ENCODE results near the gene NDUFB10.

The NDUFB10 gene

DNA sequence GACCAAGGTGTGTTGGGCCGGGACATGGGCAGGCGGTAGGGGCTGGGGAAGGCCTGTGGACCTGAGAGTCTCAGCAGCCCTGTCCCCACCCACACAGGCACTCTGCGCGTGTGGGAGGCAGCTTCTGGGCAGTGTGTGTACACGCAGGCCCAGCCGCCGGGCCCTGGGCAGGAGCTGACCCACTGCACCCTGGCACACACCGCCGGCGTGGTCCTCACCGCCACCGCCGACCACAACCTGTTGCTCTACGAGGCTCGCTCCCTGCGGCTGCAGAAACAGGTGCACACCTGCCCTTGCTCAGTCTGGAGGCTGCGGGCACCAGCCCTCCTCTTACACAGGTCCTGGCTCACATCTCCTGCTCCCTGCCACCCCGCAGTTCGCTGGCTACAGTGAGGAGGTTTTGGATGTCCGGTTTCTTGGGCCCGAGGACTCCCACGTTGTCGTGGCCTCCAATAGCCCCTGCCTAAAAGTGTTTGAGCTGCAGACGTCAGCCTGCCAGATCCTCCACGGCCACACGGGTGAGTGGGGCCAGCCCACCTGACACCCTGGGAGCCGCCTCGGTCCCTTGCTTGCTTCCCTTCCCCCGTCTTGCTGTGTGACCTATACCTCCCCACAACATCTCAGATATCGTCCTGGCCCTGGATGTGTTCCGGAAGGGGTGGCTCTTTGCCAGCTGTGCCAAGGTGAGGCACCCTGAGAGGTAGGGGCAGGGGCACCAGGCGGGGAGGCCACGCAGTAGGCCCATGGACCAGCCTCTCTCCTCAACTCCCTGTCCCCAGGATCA lies 16.3 kb downstream of the NDUFB10 start:
- TF ChIP-seq, protein P1, sequence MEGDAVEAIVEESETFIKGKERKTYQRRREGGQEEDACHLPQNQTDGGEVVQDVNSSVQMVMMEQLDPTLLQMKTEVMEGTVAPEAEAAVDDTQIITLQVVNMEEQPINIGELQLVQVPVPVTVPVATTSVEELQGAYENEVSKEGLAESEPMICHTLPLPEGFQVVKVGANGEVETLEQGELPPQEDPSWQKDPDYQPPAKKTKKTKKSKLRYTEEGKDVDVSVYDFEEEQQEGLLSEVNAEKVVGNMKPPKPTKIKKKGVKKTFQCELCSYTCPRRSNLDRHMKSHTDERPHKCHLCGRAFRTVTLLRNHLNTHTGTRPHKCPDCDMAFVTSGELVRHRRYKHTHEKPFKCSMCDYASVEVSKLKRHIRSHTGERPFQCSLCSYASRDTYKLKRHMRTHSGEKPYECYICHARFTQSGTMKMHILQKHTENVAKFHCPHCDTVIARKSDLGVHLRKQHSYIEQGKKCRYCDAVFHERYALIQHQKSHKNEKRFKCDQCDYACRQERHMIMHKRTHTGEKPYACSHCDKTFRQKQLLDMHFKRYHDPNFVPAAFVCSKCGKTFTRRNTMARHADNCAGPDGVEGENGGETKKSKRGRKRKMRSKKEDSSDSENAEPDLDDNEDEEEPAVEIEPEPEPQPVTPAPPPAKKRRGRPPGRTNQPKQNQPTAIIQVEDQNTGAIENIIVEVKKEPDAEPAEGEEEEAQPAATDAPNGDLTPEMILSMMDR (IDR thresholded peaks at IDR 0.05; ENCODE audit: low read depth, low read length) = no peak
- no peak for DNase-seq (ENCODE audit: low read depth in 2 of 2)
- H3K4me3 ChIP-seq (replicated peaks in 1 of 2; ENCODE audit: low read depth in 2 of 2, low read length in 2 of 2) = no peak overlapping the region

DNA sequence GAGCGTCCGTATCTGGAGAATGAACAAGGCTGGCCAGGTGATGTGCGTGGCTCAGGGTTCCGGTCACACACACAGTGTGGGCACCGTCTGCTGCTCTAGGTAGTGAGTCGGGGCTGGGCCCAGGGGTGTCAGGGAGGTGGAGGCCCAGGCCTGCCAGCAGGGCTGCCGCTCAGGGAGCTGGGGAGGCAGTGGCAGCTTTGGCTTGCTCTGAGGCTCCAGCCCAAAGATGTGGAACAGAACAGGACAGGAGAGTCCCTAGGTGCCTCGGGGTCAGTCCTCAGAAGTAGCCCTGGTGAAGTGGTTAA lies 16.8 kb downstream of the NDUFB10 start:
- no peak for DNase-seq (ENCODE audit: low read depth in 2 of 2)
- TF ChIP-seq, protein P1 (IDR thresholded peaks at IDR 0.05; ENCODE audit: low read depth, low read length) = no peak
- no peak overlapping the region for H3K4me3 ChIP-seq (replicated peaks in 1 of 2; ENCODE audit: low read depth in 2 of 2, low read length in 2 of 2)

DNA sequence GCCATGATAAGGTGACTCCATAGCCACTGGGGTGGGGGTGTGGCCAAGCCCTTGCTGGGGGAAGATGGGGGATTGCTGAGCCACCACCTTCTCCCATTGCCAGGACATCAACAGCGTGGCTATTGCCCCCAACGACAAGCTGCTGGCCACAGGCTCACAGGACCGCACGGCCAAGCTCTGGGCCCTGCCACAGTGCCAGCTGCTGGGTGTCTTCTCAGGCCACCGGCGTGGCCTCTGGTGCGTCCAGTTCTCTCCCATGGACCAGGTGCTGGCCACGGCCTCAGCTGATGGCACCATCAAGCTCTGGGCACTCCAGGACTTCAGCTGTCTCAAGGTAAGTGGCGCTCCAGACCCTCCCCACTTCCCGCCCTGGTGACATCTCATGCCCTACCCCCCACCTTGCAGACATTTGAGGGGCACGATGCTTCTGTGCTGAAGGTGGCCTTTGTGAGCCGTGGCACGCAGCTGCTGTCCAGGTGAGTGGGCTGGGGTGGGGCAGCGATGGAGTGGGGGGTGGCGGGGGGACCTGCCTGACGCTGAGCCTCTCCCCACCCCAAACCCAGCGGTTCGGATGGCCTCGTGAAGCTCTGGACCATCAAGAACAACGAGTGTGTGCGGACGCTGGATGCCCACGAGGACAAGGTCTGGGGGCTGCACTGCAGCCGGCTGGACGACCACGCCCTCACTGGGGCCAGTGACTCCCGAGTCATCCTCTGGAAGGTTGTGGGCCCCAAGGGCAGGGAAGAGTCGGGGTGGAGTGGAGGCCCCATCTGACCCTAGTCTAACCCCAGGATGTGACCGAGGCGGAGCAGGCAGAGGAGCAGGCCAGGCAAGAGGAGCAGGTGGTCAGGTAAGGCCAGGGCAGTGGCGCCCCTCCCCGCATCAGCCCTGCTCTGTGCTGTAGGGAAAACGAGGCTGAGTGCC lies 17.9 kb downstream of the NDUFB10 start:
- DNase-seq (ENCODE audit: low read depth in 2 of 2) = no peak
- TF ChIP-seq, protein P1 (IDR thresholded peaks at IDR 0.05; ENCODE audit: low read depth, low read length) = no peak
- no peak overlapping the region for H3K4me3 ChIP-seq (replicated peaks in 1 of 2; ENCODE audit: low read depth in 2 of 2, low read length in 2 of 2)

DNA sequence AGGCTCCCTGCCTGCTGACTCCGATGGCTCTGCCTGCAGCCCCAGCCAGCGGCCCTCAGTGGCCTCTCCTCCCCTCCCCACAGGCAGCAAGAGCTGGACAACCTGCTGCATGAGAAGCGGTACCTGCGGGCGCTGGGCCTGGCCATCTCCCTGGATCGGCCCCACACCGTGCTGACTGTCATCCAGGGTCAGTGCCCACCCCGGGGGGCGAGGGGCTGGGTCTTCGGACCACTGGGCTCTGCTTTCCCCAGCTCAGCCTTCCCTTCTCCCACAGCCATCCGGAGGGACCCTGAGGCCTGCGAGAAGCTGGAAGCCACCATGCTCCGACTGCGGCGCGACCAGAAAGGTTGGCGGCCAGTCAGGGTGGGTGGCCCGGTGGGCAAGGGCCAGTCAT lies 18.5 kb downstream of the NDUFB10 start:
- TF ChIP-seq, protein P1 (IDR thresholded peaks at IDR 0.05; ENCODE audit: low read depth, low read length) = no peak
- no peak overlapping the region for H3K4me3 ChIP-seq (replicated peaks in 1 of 2; ENCODE audit: low read depth in 2 of 2, low read length in 2 of 2)
- DNase-seq (ENCODE audit: low read depth in 2 of 2) = no peak

DNA sequence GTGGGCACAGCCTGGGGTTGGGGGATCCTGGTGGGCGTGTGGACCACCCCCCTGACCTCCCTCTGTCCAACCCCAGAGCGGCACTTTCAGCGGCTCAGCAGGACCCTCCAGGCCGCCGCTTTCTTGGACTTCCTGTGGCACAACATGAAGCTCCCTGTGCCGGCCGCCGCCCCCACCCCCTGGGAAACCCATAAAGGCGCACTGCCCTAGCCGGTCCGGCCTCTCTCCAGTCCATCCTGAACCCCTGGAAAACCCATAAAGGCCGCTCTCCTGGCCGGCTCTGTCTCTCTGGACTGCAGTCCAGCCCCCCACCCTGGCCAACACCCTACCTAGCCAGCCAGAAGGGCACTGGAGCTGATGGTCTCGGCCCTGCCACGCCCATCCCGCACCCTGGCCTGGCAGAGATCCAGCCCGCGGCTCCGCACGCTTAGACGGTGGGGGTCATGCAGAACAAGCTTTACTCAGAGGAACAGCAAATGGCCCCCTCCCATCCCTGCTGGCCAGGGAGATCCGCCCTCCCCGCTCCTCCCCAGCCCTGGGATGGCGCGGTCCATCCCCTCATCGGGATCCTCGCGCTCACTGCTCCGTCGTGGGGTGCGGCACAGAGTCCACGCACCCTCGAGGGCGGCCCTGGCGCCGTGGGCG lies 19.3 kb downstream of the NDUFB10 start:
- H3K4me3 ChIP-seq (replicated peaks in 1 of 2; ENCODE audit: low read depth in 2 of 2, low read length in 2 of 2) = no peak overlapping the region
- TF ChIP-seq, protein P1 (IDR thresholded peaks at IDR 0.05; ENCODE audit: low read depth, low read length) = no peak
- no peak for DNase-seq (ENCODE audit: low read depth in 2 of 2)

DNA sequence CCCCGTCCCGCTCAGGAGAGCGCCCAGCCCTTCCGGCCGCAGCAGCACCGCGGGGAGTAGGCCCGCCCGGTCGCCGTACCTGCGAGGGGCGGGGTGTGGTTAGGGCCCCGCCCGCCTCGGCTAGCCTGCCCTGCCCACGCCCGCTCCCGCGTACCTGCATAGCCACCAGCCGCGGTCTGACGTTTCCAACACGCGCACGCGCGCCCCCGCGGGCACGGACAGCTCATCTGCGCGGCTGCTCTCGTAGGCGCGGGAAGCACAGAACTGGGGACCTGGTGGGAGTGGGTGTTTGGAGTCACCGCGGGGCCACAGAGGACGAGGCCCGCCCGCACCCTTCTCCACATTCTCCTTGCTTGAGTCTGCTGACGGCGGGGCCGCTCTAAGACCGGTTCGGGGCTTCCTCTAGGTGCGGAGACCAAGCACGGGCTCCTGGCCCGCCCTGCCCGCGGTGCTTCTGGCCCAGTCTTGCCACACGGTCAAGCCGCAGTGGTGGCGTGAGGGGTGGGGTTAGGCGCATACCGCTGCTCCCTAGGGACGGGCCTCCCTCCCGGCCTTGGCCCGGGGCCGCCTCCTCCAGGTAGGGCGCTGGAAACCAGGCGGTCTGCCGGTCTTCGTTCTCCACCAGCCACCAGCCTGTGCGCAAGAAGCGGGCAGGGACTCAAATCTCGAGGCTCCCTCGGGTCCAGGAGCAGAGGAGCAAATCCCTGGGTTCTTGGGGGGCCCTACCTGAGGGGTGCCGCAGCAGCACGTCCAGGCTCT lies 20.1 kb downstream of the NDUFB10 start:
- DNase-seq (ENCODE audit: low read depth in 2 of 2) = peak in 1 of 2 donors; percentile 29
- H3K4me3 ChIP-seq (replicated peaks in 1 of 2; ENCODE audit: low read depth in 2 of 2, low read length in 2 of 2) = no peak overlapping the region
- TF ChIP-seq, protein P1 (IDR thresholded peaks at IDR 0.05; ENCODE audit: low read depth, low read length) = no peak
